ENCODE data around the gene ZFHX2.

The ZFHX2 gene

GRCh38 chr14:23559010-23559925 lies 7.7 kb upstream of the ZFHX2 start:
- DNase-seq, result no peak

GRCh38 chr14:23558346-23559009 lies 6.9 kb upstream of the ZFHX2 start:
- DNase-seq, result no peak

- DNase-seq, result no peak
Observed at GRCh38 chr14:23557946-23558345, 6.4 kb upstream of the ZFHX2 start.

GRCh38 chr14:23557521-23557920 lies 6.0 kb upstream of the ZFHX2 start:
- DNase-seq, result no peak

GRCh38 chr14:23556700-23557440 lies 5.3 kb upstream of the ZFHX2 start:
- no peak for DNase-seq

- DNase-seq, result peak; percentile 97
Observed at GRCh38 chr14:23555882-23556699, 4.5 kb upstream of the ZFHX2 start, which contains the start of gene THTPA. THTPA (plus strand) TSS chr14:23556271; CDS start chr14:23556758, 487 bp downstream.

- DNase-seq, result no peak
Observed at GRCh38 chr14:23555533-23555881, 3.9 kb upstream of the ZFHX2 start.

GRCh38 chr14:23550812-23551265 lies 726 bp downstream of the ZFHX2 start:
- DNase-seq, result no peak

- DNase-seq, result no peak
Observed at GRCh38 chr14:23550131-23550811, 1.3 kb downstream of the ZFHX2 start.

- DNase-seq, result peak; percentile 71
Observed at GRCh38 chr14:23548351-23549318, 2.9 kb downstream of the ZFHX2 start.

- DNase-seq, result no peak
Observed at GRCh38 chr14:23547924-23548323, 3.6 kb downstream of the ZFHX2 start.

GRCh38 chr14:23546450-23547035 lies 5.0 kb downstream of the ZFHX2 start:
- no peak for DNase-seq

GRCh38 chr14:23545740-23546365 lies 5.7 kb downstream of the ZFHX2 start:
- no peak for DNase-seq

GRCh38 chr14:23544511-23545447 lies 6.8 kb downstream of the ZFHX2 start:
- no peak for DNase-seq

GRCh38 chr14:23543403-23543802 lies 8.2 kb downstream of the ZFHX2 start:
- DNase-seq, result no peak

GRCh38 chr14:23542261-23542660 lies 9.3 kb downstream of the ZFHX2 start:
- no peak for DNase-seq

- no peak for DNase-seq
Observed at GRCh38 chr14:23540141-23540469, 11.5 kb downstream of the ZFHX2 start.

- peak; percentile 81 for DNase-seq
Observed at GRCh38 chr14:23539248-23540140, 12.1 kb downstream of the ZFHX2 start.

All from islet precursor cell (in vitro differentiated cells).